ENCODE measurements around the gene AGBL1.
"Not testable (repeated sequence)": the region's sequence is repeated elsewhere in the genome, so short reads cannot be mapped to it uniquely, and the experiment has no call there.

The AGBL1 gene

GRCh38 chr15:86875067-86875466, 795.4 kb downstream of the AGBL1 start:
- no peak for TF ChIP-seq CTCF (IDR thresholded peaks at IDR 0.05)
- Histone ChIP-seq H3K9me3 (no peaks in the 10 kb centered on the region), H3K4me1 (ENCODE audit: control insufficient read depth in 1 of 2, insufficient read depth in 1 of 2, low read depth in 1 of 2, low read length in 1 of 2) (no peaks in the 10 kb centered on the region)

GRCh38 chr15:86876387-86876944, 796.8 kb downstream of the AGBL1 start:
- Histone ChIP-seq H3K4me3 (ENCODE audit: low read depth in 1 of 2, low read length in 1 of 2) (no peak overlapping the region), H3K36me3 (no peaks in the 10 kb centered on the region), H3K4me1 (ENCODE audit: control insufficient read depth in 1 of 2, insufficient read depth in 1 of 2, low read depth in 1 of 2, low read length in 1 of 2) (no peaks in the 10 kb centered on the region), H3K27me3 (no peaks in the 10 kb centered on the region), H3K27ac (no peak overlapping the region), H3K9me3 (no peaks in the 10 kb centered on the region)
- no peak for TF ChIP-seq CTCF (IDR thresholded peaks at IDR 0.05)

More at GRCh38 chr15:86875067-86875466, 795.4 kb downstream of the AGBL1 start:
- no peak overlapping the region for H3K27ac ChIP-seq
- H3K27me3 ChIP-seq, result no peaks in the 10 kb centered on the region
- no peaks in the 10 kb centered on the region for H3K36me3 ChIP-seq
- H3K4me3 ChIP-seq (ENCODE audit: low read depth in 1 of 2, low read length in 1 of 2), result no peak overlapping the region

GRCh38 chr15:86877171-86877631, 797.5 kb downstream of the AGBL1 start:
- no peaks in the 10 kb centered on the region for H3K4me1 ChIP-seq (ENCODE audit: control insufficient read depth in 1 of 2, insufficient read depth in 1 of 2, low read depth in 1 of 2, low read length in 1 of 2)
- TF ChIP-seq CTCF (IDR thresholded peaks at IDR 0.05), result no peak
- H3K27me3 ChIP-seq, result no peaks in the 10 kb centered on the region
- H3K9me3 ChIP-seq, result no peaks in the 10 kb centered on the region
- no peak overlapping the region for H3K27ac ChIP-seq
- H3K36me3 ChIP-seq, result no peaks in the 10 kb centered on the region
- H3K4me3 ChIP-seq (ENCODE audit: low read depth in 1 of 2, low read length in 1 of 2), result no peak overlapping the region

GRCh38 chr15:86878844-86879243, 799.2 kb downstream of the AGBL1 start:
- H3K9me3 ChIP-seq; H3K27me3 ChIP-seq; H3K36me3 ChIP-seq; H3K4me3 ChIP-seq (ENCODE audit: low read depth in 1 of 2, low read length in 1 of 2); H3K27ac ChIP-seq; H3K4me1 ChIP-seq (ENCODE audit: control insufficient read depth in 1 of 2, insufficient read depth in 1 of 2, low read depth in 1 of 2, low read length in 1 of 2): not testable (repeated sequence)

- Histone ChIP-seq H3K27ac (no peak overlapping the region), H3K27me3 (no peaks in the 10 kb centered on the region), H3K36me3 (no peaks in the 10 kb centered on the region), H3K4me3 (ENCODE audit: low read depth in 1 of 2, low read length in 1 of 2) (no peak overlapping the region), H3K4me1 (ENCODE audit: control insufficient read depth in 1 of 2, insufficient read depth in 1 of 2, low read depth in 1 of 2, low read length in 1 of 2) (no peaks in the 10 kb centered on the region), H3K9me3 (no peaks in the 10 kb centered on the region)
- no peak for TF ChIP-seq CTCF (IDR thresholded peaks at IDR 0.05)
Measured at GRCh38 chr15:86879250-86880229, 799.9 kb downstream of the AGBL1 start.

GRCh38 chr15:86885616-86886015, 805.9 kb downstream of the AGBL1 start:
- Histone ChIP-seq H3K9me3 (no peaks in the 10 kb centered on the region), H3K27me3 (no peaks in the 10 kb centered on the region), H3K4me3 (ENCODE audit: low read depth in 1 of 2, low read length in 1 of 2) (no peak overlapping the region), H3K36me3 (no peaks in the 10 kb centered on the region), H3K4me1 (ENCODE audit: control insufficient read depth in 1 of 2, insufficient read depth in 1 of 2, low read depth in 1 of 2, low read length in 1 of 2) (no peaks in the 10 kb centered on the region), H3K27ac (no peak overlapping the region)
- no peak for TF ChIP-seq CTCF (IDR thresholded peaks at IDR 0.05)
